Measurements from ENCODE around the gene TBC1D1.

Gene TBC1D1

GRCh38 chr4:37872310-37872988, 18.4 kb upstream of the TBC1D1 start:
- Histone ChIP-seq H3K9me3 (ENCODE audit: control insufficient read depth, insufficient read depth, low read length) (no peaks in the 10 kb centered on the region), H3K4me1 (ENCODE audit: insufficient read depth, low read length) (no peaks in the 10 kb centered on the region), H3K9ac (ENCODE audit: low read depth, low read length) (no peak overlapping the region), H3K36me3 (ENCODE audit: insufficient read depth, low read length) (no peaks in the 10 kb centered on the region)

- H3K36me3 ChIP-seq (ENCODE audit: insufficient read depth, low read length) = no peaks in the 10 kb centered on the region
- no peaks in the 10 kb centered on the region for H3K4me1 ChIP-seq (ENCODE audit: insufficient read depth, low read length)
- H3K9ac ChIP-seq (ENCODE audit: low read depth, low read length) = no peak overlapping the region
- no peaks in the 10 kb centered on the region for H3K9me3 ChIP-seq (ENCODE audit: control insufficient read depth, insufficient read depth, low read length)
Observed at GRCh38 chr4:37873386-37873785, 17.5 kb upstream of the TBC1D1 start.

- Histone ChIP-seq H3K9me3 (ENCODE audit: control insufficient read depth, insufficient read depth, low read length) (no peaks in the 10 kb centered on the region), H3K9ac (ENCODE audit: low read depth, low read length) (no peak overlapping the region), H3K36me3 (ENCODE audit: insufficient read depth, low read length) (no peaks in the 10 kb centered on the region), H3K4me1 (ENCODE audit: insufficient read depth, low read length) (no peaks in the 10 kb centered on the region)
Observed at GRCh38 chr4:37876156-37876555, 14.7 kb upstream of the TBC1D1 start.

- Histone ChIP-seq H3K36me3 (ENCODE audit: insufficient read depth, low read length) (no peaks in the 10 kb centered on the region), H3K9me3 (ENCODE audit: control insufficient read depth, insufficient read depth, low read length) (no peaks in the 10 kb centered on the region), H3K9ac (ENCODE audit: low read depth, low read length) (no peak overlapping the region)
Observed at GRCh38 chr4:37879365-37879764, 11.5 kb upstream of the TBC1D1 start.

GRCh38 chr4:37881811-37882210, 9.1 kb upstream of the TBC1D1 start:
- Histone ChIP-seq H3K36me3 (ENCODE audit: insufficient read depth, low read length) (no peaks in the 10 kb centered on the region), H3K9me3 (ENCODE audit: control insufficient read depth, insufficient read depth, low read length) (no peaks in the 10 kb centered on the region), H3K4me1 (ENCODE audit: insufficient read depth, low read length) (no peaks in the 10 kb centered on the region), H3K9ac (ENCODE audit: low read depth, low read length) (no peak overlapping the region)

More at GRCh38 chr4:37879365-37879764, 11.5 kb upstream of the TBC1D1 start:
- no peaks in the 10 kb centered on the region for H3K4me1 ChIP-seq (ENCODE audit: insufficient read depth, low read length)

GRCh38 chr4:37882665-37883296, 8.1 kb upstream of the TBC1D1 start:
- Histone ChIP-seq H3K9ac (ENCODE audit: low read depth, low read length) (no peak overlapping the region), H3K9me3 (ENCODE audit: control insufficient read depth, insufficient read depth, low read length) (no peaks in the 10 kb centered on the region), H3K36me3 (ENCODE audit: insufficient read depth, low read length) (no peaks in the 10 kb centered on the region), H3K4me1 (ENCODE audit: insufficient read depth, low read length) (no peaks in the 10 kb centered on the region)

- H3K4me1 ChIP-seq (ENCODE audit: insufficient read depth, low read length) = no peaks in the 10 kb centered on the region
- H3K36me3 ChIP-seq (ENCODE audit: insufficient read depth, low read length) = no peaks in the 10 kb centered on the region
- no peak overlapping the region for H3K9ac ChIP-seq (ENCODE audit: low read depth, low read length)
- H3K9me3 ChIP-seq (ENCODE audit: control insufficient read depth, insufficient read depth, low read length) = no peaks in the 10 kb centered on the region
Observed at GRCh38 chr4:37884855-37885487, 5.9 kb upstream of the TBC1D1 start.

- no peaks in the 10 kb centered on the region for H3K9me3 ChIP-seq (ENCODE audit: control insufficient read depth, insufficient read depth, low read length)
- no peaks in the 10 kb centered on the region for H3K4me1 ChIP-seq (ENCODE audit: insufficient read depth, low read length)
- no peak overlapping the region for H3K9ac ChIP-seq (ENCODE audit: low read depth, low read length)
- H3K36me3 ChIP-seq (ENCODE audit: insufficient read depth, low read length) = no peaks in the 10 kb centered on the region
Observed at GRCh38 chr4:37885496-37885895, 5.4 kb upstream of the TBC1D1 start.

GRCh38 chr4:37889849-37890800, 759 bp upstream of the TBC1D1 start:
- Histone ChIP-seq H3K4me1 (ENCODE audit: insufficient read depth, low read length) (no peaks in the 10 kb centered on the region), H3K36me3 (ENCODE audit: insufficient read depth, low read length) (no peaks in the 10 kb centered on the region), H3K9me3 (ENCODE audit: control insufficient read depth, insufficient read depth, low read length) (no peaks in the 10 kb centered on the region), H3K9ac (ENCODE audit: low read depth, low read length) (peak overlapping the region; percentile 61; the same call in 1 of the 2 replicates)

GRCh38 chr4:37891260-37892159, 626 bp downstream of the TBC1D1 start:
- H3K9ac ChIP-seq (ENCODE audit: low read depth, low read length) = peak overlapping the region; percentile 61
- no peaks in the 10 kb centered on the region for H3K4me1 ChIP-seq (ENCODE audit: insufficient read depth, low read length)
- H3K36me3 ChIP-seq (ENCODE audit: insufficient read depth, low read length) = no peaks in the 10 kb centered on the region
- no peaks in the 10 kb centered on the region for H3K9me3 ChIP-seq (ENCODE audit: control insufficient read depth, insufficient read depth, low read length)

GRCh38 chr4:37892641-37893040, 1.8 kb downstream of the TBC1D1 start:
- Histone ChIP-seq H3K9ac (ENCODE audit: low read depth, low read length) (no peak overlapping the region), H3K9me3 (ENCODE audit: control insufficient read depth, insufficient read depth, low read length) (no peaks in the 10 kb centered on the region), H3K4me1 (ENCODE audit: insufficient read depth, low read length) (no peaks in the 10 kb centered on the region), H3K36me3 (ENCODE audit: insufficient read depth, low read length) (no peaks in the 10 kb centered on the region)

GRCh38 chr4:37893164-37893563, 2.3 kb downstream of the TBC1D1 start:
- Histone ChIP-seq H3K36me3 (ENCODE audit: insufficient read depth, low read length) (no peaks in the 10 kb centered on the region), H3K9ac (ENCODE audit: low read depth, low read length) (no peak overlapping the region), H3K4me1 (ENCODE audit: insufficient read depth, low read length) (no peaks in the 10 kb centered on the region), H3K9me3 (ENCODE audit: control insufficient read depth, insufficient read depth, low read length) (no peaks in the 10 kb centered on the region)

GRCh38 chr4:37895271-37895670, 4.4 kb downstream of the TBC1D1 start:
- Histone ChIP-seq H3K36me3 (ENCODE audit: insufficient read depth, low read length) (no peaks in the 10 kb centered on the region), H3K4me1 (ENCODE audit: insufficient read depth, low read length) (no peaks in the 10 kb centered on the region), H3K9ac (ENCODE audit: low read depth, low read length) (no peak overlapping the region), H3K9me3 (ENCODE audit: control insufficient read depth, insufficient read depth, low read length) (no peaks in the 10 kb centered on the region)
